K562 (cell line): ENCODE measurements around the gene PSMD13.

Experiments
- CHD4 ChIP-seq: fragments of 200-600 bp; sonication (generic); IDR thresholded peaks from 3 replicates; pipeline ENCODE4 v1.6.1; 2012; ENCODE audit warnings: low read depth, mild to moderate bottlenecking, mixed read lengths, low read length, inconsistent platforms; ENCODE audit not compliant: insufficient read depth, insufficient replicate concordance, poor library complexity, severe bottlenecking
- CTCF ChIP-seq, 3 experiments: IDR thresholded peaks in 2 of 3; conservative IDR thresholded peaks in 1 of 3; 2 replicates each; pipeline ENCODE4 v1.5.1; 2011 to 2012; ENCODE audit warnings: low read length in 3 of 3, mild to moderate bottlenecking in 3 of 3, control low read depth in 2 of 3, improper control_type of control experiment in 1 of 3, inconsistent platforms in 1 of 3, low read depth in 1 of 3, mixed read lengths in 1 of 3, moderate library complexity in 1 of 3; ENCODE audit not compliant: insufficient read depth in 2 of 3
- KDM5B ChIP-seq: fragments of 200-600 bp; sonication (generic); IDR thresholded peaks from 2 replicates; pipeline ENCODE4 v1.6.1; 2012; ENCODE audit warnings: low read depth, mild to moderate bottlenecking, moderate library complexity, low read length, control low read depth, inconsistent platforms; ENCODE audit not compliant: insufficient replicate concordance
- MAFK ChIP-seq: IDR thresholded peaks from 2 replicates; pipeline ENCODE4 v1.6.1; 2011; ENCODE audit warnings: low read length, improper control_type of control experiment
- NFRKB ChIP-seq: fragments of 450-650 bp; IDR thresholded peaks from 2 replicates; pipeline ENCODE4 v1.6.1; 2016; ENCODE audit warnings: low read depth
- RB1 ChIP-seq: fragments of 450-650 bp; IDR thresholded peaks from 2 replicates; pipeline ENCODE4 v1.6.1; 2017; ENCODE audit warnings: low read depth, mild to moderate bottlenecking
- RFX5 ChIP-seq: IDR thresholded peaks from 2 replicates; pipeline ENCODE4 v1.6.1; 2011; ENCODE audit warnings: low read depth, mild to moderate bottlenecking, improper control_type of control experiment, low read length
- TOE1 ChIP-seq, 2 experiments: fragments of 450-650 bp in 1 of 2; sonication (generic) in 1 of 2; formaldehyde crosslinking in 1 of 2; IDR thresholded peaks; 2 replicates each; pipeline versions ENCODE4 v1.7.1 to v1.8.0; 2016 to 2022; ENCODE audit warnings: borderline replicate concordance in 2 of 2, mild to moderate bottlenecking in 2 of 2, antibody characterized with exemption in 1 of 2, inconsistent platforms in 1 of 2, low read depth in 1 of 2, missing genetic modification reagents in 1 of 2, moderate library complexity in 1 of 2
- TRIM28 ChIP-seq: fragments of 450-650 bp; IDR thresholded peaks from 2 replicates; pipeline ENCODE4 v1.6.1; 2017
- ZNF444 ChIP-seq: fragments of 250-450 bp; sonication (Bioruptor Pico); IDR thresholded peaks from 2 replicates; pipeline ENCODE4 v1.4.0; 2020; ENCODE audit warnings: mild to moderate bottlenecking, moderate library complexity
- ZNF592 ChIP-seq: fragments of 450-650 bp; IDR thresholded peaks from 2 replicates; pipeline ENCODE4 v1.6.1; 2017; ENCODE audit warnings: antibody characterized with exemption, mild to moderate bottlenecking
- TF ChIP-seq, protein P1 (sequence below), 2 experiments: fragments of 450-650 bp; formaldehyde crosslinking in 1 of 2; IDR thresholded peaks; 2 replicates each; pipeline versions ENCODE4 v1.4.0 to v1.6.1; 2014 to 2020; ENCODE audit warnings: mild to moderate bottlenecking in 2 of 2, borderline replicate concordance in 1 of 2, low read depth in 1 of 2

DNA sequence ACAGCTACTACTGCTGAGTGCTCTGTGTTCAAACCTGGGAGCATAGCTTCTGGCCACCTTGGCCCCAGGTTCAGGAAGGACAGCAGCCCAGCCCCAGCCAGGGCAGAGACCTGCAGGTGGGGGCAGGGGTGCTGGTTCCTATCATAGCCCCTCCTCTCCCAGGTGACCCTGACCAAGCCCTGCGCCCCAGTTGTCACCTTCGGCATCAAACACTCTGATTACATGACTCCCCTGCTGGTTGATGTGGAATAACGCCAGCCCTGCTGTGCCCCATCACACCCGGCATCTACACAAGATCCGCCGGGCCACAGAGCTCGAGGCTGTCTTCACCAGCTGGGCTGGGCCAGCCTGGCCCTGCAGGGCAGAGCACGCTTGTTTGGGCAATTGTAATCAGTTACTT is 37.0 kb upstream of the PSMD13 start:
- no peak for TF ChIP-seq RB1
- no peak for TF ChIP-seq MAFK
- no peak for TF ChIP-seq CHD4
- TF ChIP-seq TRIM28, result no peak
- no peak for TF ChIP-seq RFX5
- no peak for TF ChIP-seq ZNF444 (CRISPR knock-in tag)
- TF ChIP-seq ZNF592, result no peak
- TF ChIP-seq CTCF (IDR thresholded peaks at IDR 0.05 in 2 of 3, conservative IDR thresholded peaks at IDR 0.05 in 1 of 3; ENCODE audit: insufficient read depth in 2 of 3, low read depth in 1 of 3, low read length in 3 of 3), result no peak
- no peak for TF ChIP-seq KDM5B
- TF ChIP-seq TOE1 (IDR thresholded peaks at IDR 0.05; ENCODE audit: borderline replicate concordance), result no peak
- no peak for TF ChIP-seq TOE1 (CRISPR knock-in tag; IDR thresholded peaks at IDR 0.05; ENCODE audit: borderline replicate concordance, low read depth)
- no peak for TF ChIP-seq NFRKB
- TF ChIP-seq, protein P1, sequence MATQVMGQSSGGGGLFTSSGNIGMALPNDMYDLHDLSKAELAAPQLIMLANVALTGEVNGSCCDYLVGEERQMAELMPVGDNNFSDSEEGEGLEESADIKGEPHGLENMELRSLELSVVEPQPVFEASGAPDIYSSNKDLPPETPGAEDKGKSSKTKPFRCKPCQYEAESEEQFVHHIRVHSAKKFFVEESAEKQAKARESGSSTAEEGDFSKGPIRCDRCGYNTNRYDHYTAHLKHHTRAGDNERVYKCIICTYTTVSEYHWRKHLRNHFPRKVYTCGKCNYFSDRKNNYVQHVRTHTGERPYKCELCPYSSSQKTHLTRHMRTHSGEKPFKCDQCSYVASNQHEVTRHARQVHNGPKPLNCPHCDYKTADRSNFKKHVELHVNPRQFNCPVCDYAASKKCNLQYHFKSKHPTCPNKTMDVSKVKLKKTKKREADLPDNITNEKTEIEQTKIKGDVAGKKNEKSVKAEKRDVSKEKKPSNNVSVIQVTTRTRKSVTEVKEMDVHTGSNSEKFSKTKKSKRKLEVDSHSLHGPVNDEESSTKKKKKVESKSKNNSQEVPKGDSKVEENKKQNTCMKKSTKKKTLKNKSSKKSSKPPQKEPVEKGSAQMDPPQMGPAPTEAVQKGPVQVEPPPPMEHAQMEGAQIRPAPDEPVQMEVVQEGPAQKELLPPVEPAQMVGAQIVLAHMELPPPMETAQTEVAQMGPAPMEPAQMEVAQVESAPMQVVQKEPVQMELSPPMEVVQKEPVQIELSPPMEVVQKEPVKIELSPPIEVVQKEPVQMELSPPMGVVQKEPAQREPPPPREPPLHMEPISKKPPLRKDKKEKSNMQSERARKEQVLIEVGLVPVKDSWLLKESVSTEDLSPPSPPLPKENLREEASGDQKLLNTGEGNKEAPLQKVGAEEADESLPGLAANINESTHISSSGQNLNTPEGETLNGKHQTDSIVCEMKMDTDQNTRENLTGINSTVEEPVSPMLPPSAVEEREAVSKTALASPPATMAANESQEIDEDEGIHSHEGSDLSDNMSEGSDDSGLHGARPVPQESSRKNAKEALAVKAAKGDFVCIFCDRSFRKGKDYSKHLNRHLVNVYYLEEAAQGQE (IDR thresholded peaks at IDR 0.05; ENCODE audit: borderline replicate concordance), result no peak
- TF ChIP-seq, protein P1 (CRISPR knock-in tag; IDR thresholded peaks at IDR 0.05; ENCODE audit: low read depth), result no peak
